SK-N-SH (cell line): ENCODE measurements around the gene OR13J1. TPM values are rescaled to one million over a fixed set of nuclear protein-coding genes. Genes with fewer than 3 reads are reported as not detected.

ENCODE experiments used
- CTCF ChIA-PET: fragments of 300-600, 350-600 bp; formaldehyde crosslinking; extraction: SDS; loops from one replicate; lab custom pipeline; 2021; lab: Yijun Ruan, JAX
- POLR2A ChIA-PET: fragments of 350-600 bp; sonication (Branson Sonifier 250); formaldehyde crosslinking; extraction: SDS; loops from one replicate; lab custom pipeline; 2020; ENCODE audit warnings: antibody characterized with exemption, inconsistent platforms; lab: Yijun Ruan, JAX
- DNase-seq: peaks from one replicate; pipeline ENCODE4 v3.0.0; 2012
- H2AFZ ChIP-seq: fragments of 200-600 bp; sonication (generic); 2 replicates; pipeline ENCODE4 v1.8.1; 2016; ENCODE audit warnings: antibody characterized with exemption, mild to moderate bottlenecking, low read depth
- H3F3A ChIP-seq: fragments of 200-600 bp; sonication (generic); replicated peaks from 2 replicates; pipeline ENCODE3; 2016; ENCODE audit warnings: antibody characterized with exemption, mild to moderate bottlenecking; ENCODE audit not compliant: insufficient read depth
- H3K27ac ChIP-seq, 2 experiments: fragments of 200-500 bp in 1 of 2; fragments of 200-600 bp in 1 of 2; sonication (Bioruptor generic) in 1 of 2; sonication (generic), shearing (Covaris generic) in 1 of 2; 2 replicates each; pipeline versions ENCODE4 v1.5.1 to v1.6.1; 2014 to 2016; ENCODE audit warnings: low read depth in 2 of 2, inconsistent platforms in 1 of 2, low read length in 1 of 2, mild to moderate bottlenecking in 1 of 2, mixed read lengths in 1 of 2
- H3K27me3 ChIP-seq: fragments of 200-600 bp; sonication (generic), shearing (Covaris generic); 2 replicates; pipeline ENCODE4 v1.6.1; 2016; ENCODE audit warnings: mixed run types; ENCODE audit not compliant: insufficient read depth
- H3K36me3 ChIP-seq, 2 experiments: fragments of 200-500 bp in 1 of 2; fragments of 200-600 bp in 1 of 2; sonication (Bioruptor generic) in 1 of 2; sonication (generic) in 1 of 2; replicated peaks in 1 of 2; 2 replicates each; pipeline versions ENCODE3 to v1.5.1; 2014 to 2016; ENCODE audit warnings: low read length in 1 of 2, mild to moderate bottlenecking in 1 of 2; ENCODE audit not compliant: insufficient read depth in 2 of 2, control insufficient read depth in 1 of 2
- H3K4me1 ChIP-seq, 2 experiments: fragments of 200-500 bp in 1 of 2; fragments of 200-600 bp in 1 of 2; sonication (Bioruptor generic) in 1 of 2; sonication (generic), shearing (Covaris generic) in 1 of 2; 2 replicates each; pipeline versions ENCODE4 v1.5.1 to v1.6.1; 2014 to 2016; ENCODE audit warnings: low read depth in 1 of 2, low read length in 1 of 2, mixed run types in 1 of 2; ENCODE audit not compliant: insufficient read depth in 2 of 2, control insufficient read depth in 1 of 2
- H3K4me2 ChIP-seq: fragments of 200-600 bp; sonication (generic), shearing (Covaris generic); 2 replicates; pipeline ENCODE4 v1.6.1; 2017; ENCODE audit warnings: mixed run types
- H3K4me3 ChIP-seq, 2 experiments: fragments of 200-500 bp in 1 of 2; fragments of 200-600 bp in 1 of 2; sonication (Bioruptor generic) in 1 of 2; sonication (generic), shearing (Covaris generic) in 1 of 2; 2 replicates each; pipeline versions ENCODE4 v1.5.1 to v1.8.1; 2014 to 2016; ENCODE audit warnings: low read depth in 2 of 2, inconsistent platforms in 1 of 2, low read length in 1 of 2, mild to moderate bottlenecking in 1 of 2, mixed read lengths in 1 of 2, moderate library complexity in 1 of 2
- H3K79me2 ChIP-seq: fragments of 200-600 bp; sonication (generic); 2 replicates; pipeline ENCODE4 v1.8.1; 2017; ENCODE audit warnings: mild to moderate bottlenecking; ENCODE audit not compliant: insufficient read depth
- H3K9ac ChIP-seq: fragments of 200-600 bp; sonication (generic); 2 replicates; pipeline ENCODE4 v1.6.1; 2017; ENCODE audit warnings: mixed run types
- H3K9me2 ChIP-seq: fragments of 200-600 bp; sonication (generic); 2 replicates; pipeline ENCODE4 v1.6.1; 2017; ENCODE audit warnings: mixed run types
- H3K9me3 ChIP-seq: fragments of 200-600 bp; sonication (generic); 2 replicates; pipeline ENCODE4 v1.6.1; 2017; ENCODE audit warnings: mixed run types, mild to moderate bottlenecking, moderate library complexity
- H4K20me1 ChIP-seq: fragments of 200-600 bp; sonication (generic); 2 replicates; pipeline ENCODE4 v1.6.1; 2017; ENCODE audit warnings: mild to moderate bottlenecking, mixed run types; ENCODE audit not compliant: insufficient read depth
- CHD2 ChIP-seq: fragments of 150-350 bp; IDR thresholded peaks from 2 replicates; pipeline ENCODE4 v1.6.1; 2018; ENCODE audit warnings: low read length; ENCODE audit not compliant: partially characterized antibody
- ELF1 ChIP-seq: IDR thresholded peaks from 2 replicates; pipeline ENCODE4 v1.4.0; 2012
- EP300 ChIP-seq, 2 experiments: IDR thresholded peaks; 2 replicates each; pipeline versions ENCODE4 v1.4.0 to v1.6.1; 2012; ENCODE audit warnings: borderline replicate concordance in 1 of 2, low read depth in 1 of 2, low read length in 1 of 2
- FOSL2 ChIP-seq: IDR thresholded peaks from 2 replicates; pipeline ENCODE4 v1.4.0; 2012; ENCODE audit warnings: low read depth, mild to moderate bottlenecking, moderate library complexity, borderline replicate concordance
- FOXJ3 ChIP-seq: sonication (generic); formaldehyde crosslinking; IDR thresholded peaks from 2 replicates; pipeline ENCODE4 v1.5.1; 2020; ENCODE audit warnings: mild to moderate bottlenecking, missing genetic modification reagents
- GATA2 ChIP-seq: sonication (generic); formaldehyde crosslinking; IDR thresholded peaks from 2 replicates; pipeline ENCODE4 v1.5.0; 2020; ENCODE audit warnings: mild to moderate bottlenecking, missing genetic modification reagents
- JUND ChIP-seq: IDR thresholded peaks from 2 replicates; pipeline ENCODE4 v1.4.0; 2012
- MEF2A ChIP-seq: IDR thresholded peaks from 2 replicates; pipeline ENCODE4 v1.4.0; 2012; ENCODE audit warnings: low read depth, borderline replicate concordance
- MXI1 ChIP-seq: IDR thresholded peaks from 2 replicates; pipeline ENCODE4 v1.6.1; 2012; ENCODE audit warnings: mild to moderate bottlenecking, low read depth, low read length, improper control_type of control experiment
- RAD21 ChIP-seq: IDR thresholded peaks from 2 replicates; pipeline ENCODE4 v1.6.1; 2012; ENCODE audit warnings: mild to moderate bottlenecking, low read length
- REST ChIP-seq: IDR thresholded peaks from 2 replicates; pipeline ENCODE4 v1.6.1; 2012; ENCODE audit warnings: mild to moderate bottlenecking, low read depth, low read length, moderate library complexity
- RFX5 ChIP-seq: IDR thresholded peaks from 2 replicates; pipeline ENCODE4 v1.6.1; 2012; ENCODE audit warnings: mild to moderate bottlenecking, improper control_type of control experiment, low read length
- TAF1 ChIP-seq: IDR thresholded peaks from 2 replicates; pipeline ENCODE4 v1.6.1; 2012; ENCODE audit warnings: low read depth, mild to moderate bottlenecking, low read length, moderate library complexity, borderline replicate concordance
- TEAD4 ChIP-seq: IDR thresholded peaks from 2 replicates; pipeline ENCODE4 v1.4.0; 2012; ENCODE audit warnings: mild to moderate bottlenecking, borderline replicate concordance; ENCODE audit not compliant: insufficient read depth
- USF1 ChIP-seq: IDR thresholded peaks from 2 replicates; pipeline ENCODE4 v1.4.0; 2012; ENCODE audit warnings: low read depth, borderline replicate concordance
- USF2 ChIP-seq: fragments of 150-350 bp; IDR thresholded peaks from 2 replicates; pipeline ENCODE4 v1.6.1; 2017; ENCODE audit warnings: antibody characterized with exemption, low read length, low read depth, borderline replicate concordance
- YY1 ChIP-seq: IDR thresholded peaks from 2 replicates; pipeline ENCODE4 v1.4.0; 2012; ENCODE audit warnings: low read depth, mild to moderate bottlenecking
- WGBS: methylation state at CpG from one replicate; pipeline ENCODE4 v1.1.6; 2017; ENCODE audit warnings: low lambda C conversion rate; 5-methylcytosine and 5-hydroxymethylcytosine counted together
- polyA plus RNA-seq, 3 experiments: library from polyadenylated mRNA; depleted of rRNA; stranded (reverse); fragments of >200 nt; gene quantifications; 2 replicates each; pipeline ENCODE4 v1.2.3, GENCODE V29; 2012
- TF ChIP-seq, protein P1 (sequence below): IDR thresholded peaks from 2 replicates; pipeline ENCODE4 v1.4.0; 2012; ENCODE audit warnings: low read depth
- TF ChIP-seq, protein P2 (sequence below): fragments of 200-600 bp; sonication (generic); IDR thresholded peaks from 2 replicates; pipeline ENCODE4 v1.6.1; 2017; ENCODE audit warnings: antibody characterized with exemption, mild to moderate bottlenecking, moderate library complexity

The OR13J1 gene
- polyA plus RNA-seq, 1 of the 3 experiments (the other 2 are of a cell fraction) = not detected

GRCh38 chr9:35911690-35912089, 41.5 kb upstream of the OR13J1 start:
- ChIA-PET CTCF (interaction anchor here (0.7 to 1.5 kb wide), 6 partner anchors 9 to 254 kb away, joined by 3 to 9 read pairs (median 4); no protein-coding TSS in a partner anchor), POLR2A (no interaction called here)
- Histone ChIP-seq H3K79me2 (no peaks in the 10 kb centered on the region; the same call in 1 of the 2 replicates), H4K20me1 (no peaks in the 10 kb centered on the region), H3K4me2 (no peak overlapping the region), H3K9ac (no peak overlapping the region; the same call in 1 of the 2 replicates), H3K27ac (no peak overlapping the region), H3K27me3 (no peaks in the 10 kb centered on the region), H2AFZ (no peak overlapping the region), H3K4me3 (no peak overlapping the region), H3K9me3 (no peaks in the 10 kb centered on the region), H3K36me3 (no peaks in the 10 kb centered on the region), H3K4me1 (peaks cover 22 to 27% of the 10 kb centered on the region in 2 experiments; a peak in 3 of 4 replicates), H3F3A (peaks cover 25% of the 10 kb centered on the region), H3K9me2 (no peaks in the 10 kb centered on the region)
- 85% methylated on average over 10 of the region's 10 CpGs for WGBS
- TF ChIP-seq USF1 (no peak), YY1 (no peak), TEAD4 (no peak), ELF1 (no peak), MXI1 (no peak), REST (no peak), RFX5 (no peak), GATA2 (no peak), MEF2A (no peak), FOXJ3 (no peak), JUND (no peak), CHD2 (no peak), RAD21 (no peak), USF2 (no peak), FOSL2 (no peak), EP300 (IDR thresholded peaks at IDR 0.05; ENCODE audit: borderline replicate concordance in 1 of 2, low read depth in 1 of 2, low read length in 1 of 2) (no peak), TAF1 (no peak)
- TF ChIP-seq, protein P1, sequence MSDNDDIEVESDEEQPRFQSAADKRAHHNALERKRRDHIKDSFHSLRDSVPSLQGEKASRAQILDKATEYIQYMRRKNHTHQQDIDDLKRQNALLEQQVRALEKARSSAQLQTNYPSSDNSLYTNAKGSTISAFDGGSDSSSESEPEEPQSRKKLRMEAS = no peak
- TF ChIP-seq, protein P2, sequence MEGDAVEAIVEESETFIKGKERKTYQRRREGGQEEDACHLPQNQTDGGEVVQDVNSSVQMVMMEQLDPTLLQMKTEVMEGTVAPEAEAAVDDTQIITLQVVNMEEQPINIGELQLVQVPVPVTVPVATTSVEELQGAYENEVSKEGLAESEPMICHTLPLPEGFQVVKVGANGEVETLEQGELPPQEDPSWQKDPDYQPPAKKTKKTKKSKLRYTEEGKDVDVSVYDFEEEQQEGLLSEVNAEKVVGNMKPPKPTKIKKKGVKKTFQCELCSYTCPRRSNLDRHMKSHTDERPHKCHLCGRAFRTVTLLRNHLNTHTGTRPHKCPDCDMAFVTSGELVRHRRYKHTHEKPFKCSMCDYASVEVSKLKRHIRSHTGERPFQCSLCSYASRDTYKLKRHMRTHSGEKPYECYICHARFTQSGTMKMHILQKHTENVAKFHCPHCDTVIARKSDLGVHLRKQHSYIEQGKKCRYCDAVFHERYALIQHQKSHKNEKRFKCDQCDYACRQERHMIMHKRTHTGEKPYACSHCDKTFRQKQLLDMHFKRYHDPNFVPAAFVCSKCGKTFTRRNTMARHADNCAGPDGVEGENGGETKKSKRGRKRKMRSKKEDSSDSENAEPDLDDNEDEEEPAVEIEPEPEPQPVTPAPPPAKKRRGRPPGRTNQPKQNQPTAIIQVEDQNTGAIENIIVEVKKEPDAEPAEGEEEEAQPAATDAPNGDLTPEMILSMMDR = no peak
- no peak for DNase-seq
